IMR-90 (cell line): ENCODE results near the gene MYOZ3. TPM values are rescaled to one million over a fixed set of nuclear protein-coding genes. Genes with fewer than 3 reads are reported as not detected.

Experiments
- ATAC-seq: fragments of 200-7000 bp; cut with Tn5 transposase; 2 replicates; pipeline ENCODE4 v1.9.1; 2020; ENCODE audit warnings: low read depth, mild to moderate bottlenecking, moderate library complexity
- BruUV-seq: library from RNA; stranded (reverse); fragments of 400-500 nt; replicated peaks from 2 replicates; lab custom pipeline; 2021; lab: Mats Ljungman, UMichigan
- CTCF ChIA-PET: fragments of 300-600 bp; formaldehyde crosslinking; extraction: SDS; loops from one replicate; lab custom pipeline; 2021; ENCODE audit warnings: antibody characterized with exemption; lab: Yijun Ruan, JAX
- POLR2A ChIA-PET: fragments of 300-600 bp; sonication (Branson Sonifier 250); formaldehyde crosslinking; loops from one replicate; lab custom pipeline; 2022; ENCODE audit warnings: antibody characterized with exemption; ENCODE audit not compliant: unreplicated experiment; lab: Charles Lee
- DNase-seq: peaks from one replicate; pipeline ENCODE4 v3.0.0; 2013
- H2AFZ ChIP-seq: replicated peaks from 2 replicates; pipeline ENCODE3; 2013; ENCODE audit warnings: low read length, mild to moderate bottlenecking; ENCODE audit not compliant: poor library complexity
- H2AK5ac ChIP-seq: 2 replicates; pipeline ENCODE4 v1.6.1; 2013; ENCODE audit warnings: low read depth, low read length, inconsistent platforms
- H2AK9ac ChIP-seq: replicated peaks from 2 replicates; pipeline ENCODE3; 2013; ENCODE audit warnings: mild to moderate bottlenecking, low read depth, low read length, moderate library complexity; ENCODE audit not compliant: poor library complexity
- H2BK120ac ChIP-seq: 2 replicates; pipeline ENCODE4 v1.6.1; 2013; ENCODE audit warnings: low read depth, low read length, inconsistent platforms
- H2BK15ac ChIP-seq: 3 replicates; pipeline ENCODE4 v1.6.1; 2013; ENCODE audit warnings: low read depth, low read length, inconsistent platforms
- H2BK20ac ChIP-seq: 2 replicates; pipeline ENCODE4 v1.6.1; 2013; ENCODE audit warnings: low read depth, mild to moderate bottlenecking, inconsistent platforms, low read length, moderate library complexity
- H2BK5ac ChIP-seq: 2 replicates; pipeline ENCODE4 v1.6.1; 2013; ENCODE audit warnings: mild to moderate bottlenecking, low read depth, low read length, inconsistent platforms; ENCODE audit not compliant: poor library complexity, severe bottlenecking
- H3K14ac ChIP-seq: replicated peaks from 2 replicates; pipeline ENCODE4 v1.6.1; 2013; ENCODE audit warnings: low read depth, low read length, inconsistent platforms
- H3K18ac ChIP-seq: 2 replicates; pipeline ENCODE4 v1.6.1; 2013; ENCODE audit warnings: low read depth, low read length, control low read depth
- H3K23ac ChIP-seq: 2 replicates; pipeline ENCODE4 v1.6.1; 2013; ENCODE audit warnings: low read depth, low read length, inconsistent platforms
- H3K27ac ChIP-seq: 2 replicates; pipeline ENCODE4 v1.5.1; 2013; ENCODE audit warnings: mild to moderate bottlenecking, control low read depth, low read length; ENCODE audit not compliant: insufficient read depth
- H3K27me3 ChIP-seq: 2 replicates; pipeline ENCODE4 v1.6.1; 2013; ENCODE audit warnings: low read length; ENCODE audit not compliant: control insufficient read depth, insufficient read depth
- H3K36me3 ChIP-seq: 2 replicates; pipeline ENCODE4 v1.6.1; 2013; ENCODE audit warnings: low read length, mixed read lengths; ENCODE audit not compliant: control insufficient read depth, insufficient read depth
- H3K4ac ChIP-seq: 2 replicates; pipeline ENCODE4 v1.6.1; 2013; ENCODE audit warnings: low read depth, low read length, inconsistent platforms
- H3K4me1 ChIP-seq: 2 replicates; pipeline ENCODE4 v1.6.1; 2013; ENCODE audit warnings: low read length, mixed read lengths; ENCODE audit not compliant: control insufficient read depth, insufficient read depth
- H3K4me2 ChIP-seq: 2 replicates; pipeline ENCODE4 v1.6.1; 2013; ENCODE audit warnings: low read depth, mild to moderate bottlenecking, control low read depth, low read length, moderate library complexity
- H3K4me3 ChIP-seq: 2 replicates; pipeline ENCODE4 v1.5.1; 2013; ENCODE audit warnings: low read depth, mild to moderate bottlenecking, control low read depth, low read length, moderate library complexity; ENCODE audit not compliant: insufficient read depth
- H3K56ac ChIP-seq: 2 replicates; pipeline ENCODE4 v1.6.1; 2013; ENCODE audit warnings: low read length, inconsistent platforms; ENCODE audit not compliant: insufficient read depth; ENCODE audit errors: extremely low read depth
- H3K79me1 ChIP-seq, 2 experiments: 2 replicates each; pipeline ENCODE4 v1.6.1; 2013; ENCODE audit warnings: low read length in 2 of 2, inconsistent platforms in 1 of 2, low read depth in 1 of 2
- H3K9ac ChIP-seq: 2 replicates; pipeline ENCODE4 v1.6.1; 2013; ENCODE audit warnings: low read depth, low read length, control low read depth
- H3K9me1 ChIP-seq: 2 replicates; pipeline ENCODE4 v1.6.1; 2013; ENCODE audit warnings: low read length, inconsistent platforms; ENCODE audit not compliant: insufficient read depth
- H3K9me3 ChIP-seq: 2 replicates; pipeline ENCODE4 v1.6.1; 2013; ENCODE audit warnings: low read length; ENCODE audit not compliant: control insufficient read depth, insufficient read depth
- H4K20me1 ChIP-seq: 2 replicates; pipeline ENCODE4 v1.6.1; 2013; ENCODE audit warnings: low read length, inconsistent platforms; ENCODE audit not compliant: insufficient read depth
- H4K5ac ChIP-seq: 2 replicates; pipeline ENCODE4 v1.6.1; 2013; ENCODE audit warnings: mild to moderate bottlenecking, low read depth, low read length, control low read depth
- H4K8ac ChIP-seq, 2 experiments: 2 replicates each; pipeline ENCODE4 v1.6.1; 2013; ENCODE audit warnings: low read depth in 2 of 2, low read length in 2 of 2, control low read depth in 1 of 2, inconsistent platforms in 1 of 2
- H4K91ac ChIP-seq: 2 replicates; pipeline ENCODE4 v1.6.1; 2013; ENCODE audit warnings: low read depth, low read length, inconsistent platforms; ENCODE audit not compliant: insufficient read depth
- CEBPB ChIP-seq: IDR thresholded peaks from 2 replicates; pipeline ENCODE4 v1.6.1; 2012; ENCODE audit warnings: low read depth, low read length, improper control_type of control experiment
- CHD1 ChIP-seq: IDR thresholded peaks from 2 replicates; pipeline ENCODE4 v1.6.1; 2012; ENCODE audit warnings: low read depth, low read length, improper control_type of control experiment
- FOS ChIP-seq: fragments of 150-350 bp; IDR thresholded peaks from 2 replicates; pipeline ENCODE4 v1.6.1; 2016; ENCODE audit warnings: low read depth, low read length
- MAZ ChIP-seq: IDR thresholded peaks from 2 replicates; pipeline ENCODE4 v1.6.1; 2012; ENCODE audit warnings: low read depth, mild to moderate bottlenecking, low read length, improper control_type of control experiment, moderate library complexity, borderline replicate concordance
- MXI1 ChIP-seq: IDR thresholded peaks from 2 replicates; pipeline ENCODE4 v1.6.1; 2012; ENCODE audit warnings: low read depth, mild to moderate bottlenecking, low read length, moderate library complexity, borderline replicate concordance
- NFE2L2 ChIP-seq: fragments of 150-350 bp; IDR thresholded peaks from 2 replicates; pipeline ENCODE4 v1.6.1; 2016; ENCODE audit warnings: low read depth, mild to moderate bottlenecking, low read length
- POLR2A ChIP-seq: IDR thresholded peaks from 2 replicates; pipeline ENCODE4 v1.6.1; 2012; ENCODE audit warnings: mild to moderate bottlenecking, low read depth, low read length
- RAD21 ChIP-seq: IDR thresholded peaks from 2 replicates; pipeline ENCODE4 v1.6.1; 2012; ENCODE audit warnings: low read length, improper control_type of control experiment
- RCOR1 ChIP-seq: IDR thresholded peaks from 2 replicates; pipeline ENCODE4 v1.6.1; 2012; ENCODE audit warnings: mild to moderate bottlenecking, low read length, improper control_type of control experiment; ENCODE audit not compliant: insufficient replicate concordance
- WGBS, 2 experiments: methylation state at CpG; one replicate each; pipeline versions ENCODE4 v1.1.5 to v1.1.7; 2013; ENCODE audit warnings: missing lambda C conversion rate in 2 of 2; ENCODE audit not compliant: insufficient read length in 1 of 2; ENCODE audit errors: extremely low coverage in 2 of 2; 5-methylcytosine and 5-hydroxymethylcytosine counted together
- dilution Hi-C: fragments of 300-500 bp; cut with HindIII; formaldehyde crosslinking; loops from one replicate; pipeline ENCODE4 v1.14.3; 2018; ENCODE audit warnings: low sequenced_read_pairs; ENCODE audit not compliant: unreplicated experiment
- in situ Hi-C: fragments of 300-500 bp; cut with MboI; formaldehyde crosslinking; loops from 3 replicates; pipeline ENCODE4 v1.14.3; 2019; ENCODE audit warnings: low sequenced_read_pairs, inconsistent platforms, mixed read lengths
- intact Hi-C: fragments of 100-400 bp; cut with micrococcal nuclease; formaldehyde crosslinking; loops from 2 replicates; pipeline ENCODE4 v1.10.0; 2022
- polyA plus RNA-seq, 3 experiments: library from polyadenylated mRNA; depleted of rRNA; stranded (reverse); fragments of >200 nt; gene quantifications; 2 replicates each; pipeline ENCODE4 v1.2.3, GENCODE V29; 2012; ENCODE audit warnings: low replicate concordance in 1 of 3
- total RNA-seq: library from RNA; depleted of rRNA; stranded (reverse); fragments of >200 nt; gene quantifications from 2 replicates; pipeline ENCODE4 v1.2.3, GENCODE V29; 2012
- TF ChIP-seq, protein P1 (sequence below): conservative IDR thresholded peaks from 2 replicates; pipeline ENCODE4 v1.5.1; 2012; ENCODE audit warnings: mild to moderate bottlenecking, low read depth, low read length, improper control_type of control experiment
- TF ChIP-seq, protein P2 (sequence below): fragments of 150-350 bp; IDR thresholded peaks from 2 replicates; pipeline ENCODE4 v1.6.1; 2016; ENCODE audit warnings: low read depth, mild to moderate bottlenecking, low read length, moderate library complexity, borderline replicate concordance

Gene MYOZ3
- total and polyA plus RNA-seq, 2 of the 4 experiments (the other 2 are of a cell fraction), result under 0.01 to 0.24 TPM

DNA sequence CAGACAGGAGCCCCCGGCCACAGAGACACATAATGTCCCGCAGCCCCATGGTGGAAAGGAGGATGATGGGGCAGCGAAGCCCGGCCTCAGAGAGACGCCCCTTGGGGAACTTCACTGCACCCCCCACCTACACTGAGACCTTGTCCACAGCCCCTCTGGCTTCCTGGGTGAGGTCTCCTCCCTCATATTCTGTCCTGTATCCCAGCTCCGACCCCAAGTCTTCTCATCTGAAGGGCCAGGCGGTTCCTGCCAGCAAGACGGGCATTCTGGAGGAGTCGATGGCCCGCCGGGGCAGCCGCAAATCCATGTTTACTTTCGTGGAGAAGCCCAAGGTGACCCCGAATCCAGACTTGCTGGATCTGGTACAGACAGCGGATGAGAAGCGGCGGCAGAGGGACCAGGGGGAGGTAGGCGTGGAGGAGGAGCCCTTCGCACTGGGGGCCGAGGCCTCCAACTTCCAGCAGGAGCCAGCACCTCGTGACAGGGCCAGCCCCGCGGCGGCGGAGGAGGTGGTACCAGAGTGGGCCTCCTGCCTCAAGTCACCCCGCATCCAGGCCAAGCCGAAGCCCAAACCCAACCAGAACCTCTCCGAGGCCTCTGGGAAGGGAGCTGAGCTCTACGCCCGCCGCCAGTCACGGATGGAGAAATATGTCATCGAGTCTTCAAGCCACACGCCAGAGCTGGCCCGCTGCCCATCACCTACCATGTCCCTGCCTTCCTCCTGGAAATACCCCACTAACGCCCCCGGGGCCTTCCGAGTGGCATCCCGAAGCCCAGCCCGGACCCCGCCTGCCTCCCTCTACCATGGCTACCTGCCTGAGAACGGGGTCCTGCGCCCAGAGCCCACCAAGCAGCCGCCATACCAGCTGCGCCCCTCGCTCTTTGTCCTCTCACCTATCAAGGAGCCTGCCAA, 11.7 kb upstream of the MYOZ3 start:
- no peak overlapping the region for H3K56ac ChIP-seq
- peaks cover 16% of the 10 kb centered on the region; the same call in 1 of the 2 replicates for H3K9me1 ChIP-seq
- H3K4me1 ChIP-seq, result peaks cover 31% of the 10 kb centered on the region
- WGBS, 2 experiments, result 91% methylated on average over 16 of the region's 46 CpGs; no CpG with 5 or more reads in 1 of the 2 experiments
- no peaks in the 10 kb centered on the region for H3K9me3 ChIP-seq
- no TSS peak for BruUV-seq
- H2AK5ac ChIP-seq, result no peak overlapping the region
- H3K4ac ChIP-seq, result no peak overlapping the region
- no peak overlapping the region for H4K91ac ChIP-seq
- H3K27ac ChIP-seq, result no peak overlapping the region
- intact Hi-C loops (no loop called here), in situ Hi-C loops (loop anchor here (5.0 kb wide), 2 partner anchors 87 to 197 kb away; no protein-coding TSS in a partner anchor), dilution Hi-C loops (no loop called here)
- peak overlapping the region; percentile 18 for H2AFZ ChIP-seq
- no peak overlapping the region for H3K14ac ChIP-seq
- no peak overlapping the region for H4K8ac ChIP-seq
- no peak overlapping the region for H2AK9ac ChIP-seq
- peaks cover 68% of the 10 kb centered on the region for H4K20me1 ChIP-seq
- H3K36me3 ChIP-seq, result peaks cover 63% of the 10 kb centered on the region
- TF ChIP-seq CHD1 (no peak), FOS (no peak), RAD21 (no peak), NFE2L2 (no peak), MAZ (no peak), CEBPB (no peak), POLR2A (no peak), MXI1 (no peak), RCOR1 (no peak)
- TF ChIP-seq, protein P1, sequence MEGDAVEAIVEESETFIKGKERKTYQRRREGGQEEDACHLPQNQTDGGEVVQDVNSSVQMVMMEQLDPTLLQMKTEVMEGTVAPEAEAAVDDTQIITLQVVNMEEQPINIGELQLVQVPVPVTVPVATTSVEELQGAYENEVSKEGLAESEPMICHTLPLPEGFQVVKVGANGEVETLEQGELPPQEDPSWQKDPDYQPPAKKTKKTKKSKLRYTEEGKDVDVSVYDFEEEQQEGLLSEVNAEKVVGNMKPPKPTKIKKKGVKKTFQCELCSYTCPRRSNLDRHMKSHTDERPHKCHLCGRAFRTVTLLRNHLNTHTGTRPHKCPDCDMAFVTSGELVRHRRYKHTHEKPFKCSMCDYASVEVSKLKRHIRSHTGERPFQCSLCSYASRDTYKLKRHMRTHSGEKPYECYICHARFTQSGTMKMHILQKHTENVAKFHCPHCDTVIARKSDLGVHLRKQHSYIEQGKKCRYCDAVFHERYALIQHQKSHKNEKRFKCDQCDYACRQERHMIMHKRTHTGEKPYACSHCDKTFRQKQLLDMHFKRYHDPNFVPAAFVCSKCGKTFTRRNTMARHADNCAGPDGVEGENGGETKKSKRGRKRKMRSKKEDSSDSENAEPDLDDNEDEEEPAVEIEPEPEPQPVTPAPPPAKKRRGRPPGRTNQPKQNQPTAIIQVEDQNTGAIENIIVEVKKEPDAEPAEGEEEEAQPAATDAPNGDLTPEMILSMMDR, result no peak
- TF ChIP-seq, protein P2, sequence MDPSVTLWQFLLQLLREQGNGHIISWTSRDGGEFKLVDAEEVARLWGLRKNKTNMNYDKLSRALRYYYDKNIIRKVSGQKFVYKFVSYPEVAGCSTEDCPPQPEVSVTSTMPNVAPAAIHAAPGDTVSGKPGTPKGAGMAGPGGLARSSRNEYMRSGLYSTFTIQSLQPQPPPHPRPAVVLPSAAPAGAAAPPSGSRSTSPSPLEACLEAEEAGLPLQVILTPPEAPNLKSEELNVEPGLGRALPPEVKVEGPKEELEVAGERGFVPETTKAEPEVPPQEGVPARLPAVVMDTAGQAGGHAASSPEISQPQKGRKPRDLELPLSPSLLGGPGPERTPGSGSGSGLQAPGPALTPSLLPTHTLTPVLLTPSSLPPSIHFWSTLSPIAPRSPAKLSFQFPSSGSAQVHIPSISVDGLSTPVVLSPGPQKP, result no peak
- H2BK20ac ChIP-seq, result no peak overlapping the region
- no peak overlapping the region for H2BK120ac ChIP-seq
- no peak overlapping the region for H3K9ac ChIP-seq
- H3K4me3 ChIP-seq, result no peak overlapping the region
- no peak overlapping the region for H4K5ac ChIP-seq
- H3K18ac ChIP-seq, result no peak overlapping the region
- ATAC-seq (no peak), DNase-seq (no peak)
- H3K4me2 ChIP-seq, result no peak overlapping the region
- no peak overlapping the region for H3K23ac ChIP-seq
- ChIA-PET POLR2A (no interaction called here), CTCF (no interaction called here)
- no peaks in the 10 kb centered on the region for H3K27me3 ChIP-seq
- peaks cover 38 to 60% of the 10 kb centered on the region in 2 experiments for H3K79me1 ChIP-seq
- no peak overlapping the region for H2BK15ac ChIP-seq
- H2BK5ac ChIP-seq, result no peak overlapping the region
